HG02623 (cell line): ENCODE measurements around the gene NSMCE1.
"Not testable (repeated sequence)": the region's sequence is repeated elsewhere in the genome, so short reads cannot be mapped to it uniquely, and the experiment has no call there.

ENCODE experiments used
- ATAC-seq: cut with Tn5 transposase; IDR thresholded peaks from one replicate; pipeline ENCODE4 v1.9.1; 2021; ENCODE audit warnings: moderate library complexity; ENCODE audit not compliant: unreplicated experiment

Gene NSMCE1

GRCh38 chr16:27272697-27273096, 4.1 kb upstream of the NSMCE1 start:
- not testable (repeated sequence) for ATAC-seq

GRCh38 chr16:27272076-27272475, 3.5 kb upstream of the NSMCE1 start:
- no peak for ATAC-seq

- no peak for ATAC-seq
These were observed 1.8 kb upstream of the NSMCE1 start for GRCh38 chr16:27270349-27270748.

GRCh38 chr16:27269300-27270150, 953 bp upstream of the NSMCE1 start:
- no peak for ATAC-seq

- ATAC-seq, result no peak
These were observed 1.4 kb downstream of the NSMCE1 start for GRCh38 chr16:27267037-27267677.

GRCh38 chr16:27265982-27266381, 2.6 kb downstream of the NSMCE1 start:
- ATAC-seq, result no peak

- ATAC-seq, result no peak
These were observed 4.4 kb downstream of the NSMCE1 start for GRCh38 chr16:27264151-27264550.

GRCh38 chr16:27262904-27263423, 5.6 kb downstream of the NSMCE1 start:
- ATAC-seq, result not testable (repeated sequence)

- no peak for ATAC-seq
These were observed 8.9 kb downstream of the NSMCE1 start for GRCh38 chr16:27259710-27260109.

- ATAC-seq, result no peak
These were observed 10.3 kb downstream of the NSMCE1 start for GRCh38 chr16:27258241-27258734.

- no peak for ATAC-seq
These were observed 11.3 kb downstream of the NSMCE1 start for GRCh38 chr16:27257271-27257670.

GRCh38 chr16:27256861-27257260, 11.7 kb downstream of the NSMCE1 start:
- ATAC-seq, result no peak

- no peak for ATAC-seq
These were observed 14.2 kb downstream of the NSMCE1 start for GRCh38 chr16:27254262-27254811.

- no peak for ATAC-seq
These were observed 15.0 kb downstream of the NSMCE1 start for GRCh38 chr16:27253526-27253930.

GRCh38 chr16:27252206-27252585, 16.4 kb downstream of the NSMCE1 start:
- ATAC-seq, result no peak

GRCh38 chr16:27251541-27252205, 16.9 kb downstream of the NSMCE1 start:
- no peak for ATAC-seq

GRCh38 chr16:27248886-27249285, 19.7 kb downstream of the NSMCE1 start:
- not testable (repeated sequence) for ATAC-seq

- ATAC-seq, result no peak
These were observed 20.5 kb downstream of the NSMCE1 start for GRCh38 chr16:27248036-27248435.

- ATAC-seq, result not testable (repeated sequence)
These were observed 21.5 kb downstream of the NSMCE1 start for GRCh38 chr16:27247076-27247475.

- no peak for ATAC-seq
These were observed 22.1 kb downstream of the NSMCE1 start for GRCh38 chr16:27246439-27246838.
